HepG2 (cell line): ENCODE data around the gene MAGT1. TPM values are rescaled to one million over a fixed set of nuclear protein-coding genes. Genes with fewer than 3 reads are reported as not detected.

ENCODE experiments used
- JARID2 ChIP-seq: sonication (generic); formaldehyde crosslinking; IDR thresholded peaks from 2 replicates; pipeline ENCODE4 v1.8.1; 2023; ENCODE audit warnings: missing genetic modification reagents, inconsistent platforms; ENCODE audit not compliant: insufficient replicate concordance
- KDM3A ChIP-seq: IDR thresholded peaks from 2 replicates; pipeline ENCODE4 v1.6.1; 2018; ENCODE audit warnings: low read depth, missing compliant biosample characterization
- MXI1 ChIP-seq: IDR thresholded peaks from 3 replicates; pipeline ENCODE4 v1.6.1; 2012; ENCODE audit warnings: low read depth, low read length, inconsistent platforms, borderline replicate concordance
- NFYB ChIP-seq: sonication (generic); formaldehyde crosslinking; IDR thresholded peaks from 2 replicates; pipeline ENCODE4 v1.4.0; 2020; ENCODE audit warnings: missing genetic modification reagents
- PHF8 ChIP-seq: sonication (generic); formaldehyde crosslinking; IDR thresholded peaks from 2 replicates; pipeline ENCODE4 v1.5.0; 2020; ENCODE audit warnings: missing genetic modification reagents
- POLR2A ChIP-seq, 2 experiments: IDR thresholded peaks; 2 replicates each; pipeline ENCODE4 v1.6.1; 2011; ENCODE audit warnings: low read depth in 2 of 2, low read length in 2 of 2, mild to moderate bottlenecking in 1 of 2, moderate library complexity in 1 of 2; ENCODE audit not compliant: insufficient read depth in 1 of 2
- SIX4 ChIP-seq: sonication (generic); formaldehyde crosslinking; IDR thresholded peaks from 2 replicates; pipeline ENCODE4 v1.4.0; 2020; ENCODE audit warnings: missing genetic modification reagents
- SP140L ChIP-seq: sonication (generic); formaldehyde crosslinking; IDR thresholded peaks from 2 replicates; pipeline ENCODE4 v1.4.0; 2020; ENCODE audit warnings: missing genetic modification reagents, borderline replicate concordance
- YEATS2 ChIP-seq: sonication (generic); formaldehyde crosslinking; IDR thresholded peaks from 2 replicates; pipeline ENCODE4 v1.4.0; 2020; ENCODE audit warnings: missing genetic modification reagents, borderline replicate concordance
- ZNF530 ChIP-seq: sonication (generic); formaldehyde crosslinking; IDR thresholded peaks from 2 replicates; pipeline ENCODE4 v1.5.0; 2020; ENCODE audit warnings: low read depth, mild to moderate bottlenecking, missing genetic modification reagents
- ZNF7 ChIP-seq: IDR thresholded peaks from 2 replicates; pipeline ENCODE4 v1.6.1; 2016; ENCODE audit warnings: missing biosample characterization, missing genetic modification reagents
- ZNF761 ChIP-seq: sonication (generic); formaldehyde crosslinking; conservative IDR thresholded peaks from 2 replicates; pipeline ENCODE4 v1.4.0; 2020; ENCODE audit warnings: mild to moderate bottlenecking, missing genetic modification reagents
- ZNF777 ChIP-seq: sonication (generic); formaldehyde crosslinking; IDR thresholded peaks from 2 replicates; pipeline ENCODE4 v1.4.0; 2020; ENCODE audit warnings: missing genetic modification reagents
- ZSCAN29 ChIP-seq: sonication (generic); formaldehyde crosslinking; conservative IDR thresholded peaks from 2 replicates; pipeline ENCODE4 v1.4.0; 2020; ENCODE audit warnings: mild to moderate bottlenecking, missing genetic modification reagents
- polyA plus RNA-seq, 8 experiments: library from polyadenylated mRNA; depleted of rRNA in 3 of 8; stranded (reverse) in 7 of 8; unstranded in 1 of 8; fragments of >200 nt; fragmentation: Illumina TruSeq in 4 of 8; extraction: Trizol in 4 of 8; gene quantifications; 2 replicates each; pipeline versions ENCODE4 v1.2.1 to v1.2.3, GENCODE V29; 2011 to 2016; ENCODE audit warnings: low read depth in 4 of 8, missing spikeins in 1 of 8, mixed read lengths in 1 of 8; ENCODE audit not compliant: insufficient read depth in 1 of 8
- total RNA-seq, 5 experiments: library from RNA; depleted of rRNA; stranded (reverse); fragments of >200 nt; fragmentation: Illumina TruSeq; extraction: Trizol; gene quantifications; 2 replicates each; pipeline ENCODE4 v1.2.3, GENCODE V29; 2016; ENCODE audit warnings: low read depth in 1 of 5
- TF ChIP-seq, protein P1 (sequence below): sonication (generic); formaldehyde crosslinking; IDR thresholded peaks from 2 replicates; pipeline ENCODE4 v1.4.0; 2020; ENCODE audit warnings: missing genetic modification reagents
- TF ChIP-seq, protein P2 (sequence below): sonication (generic); formaldehyde crosslinking; conservative IDR thresholded peaks from 2 replicates; pipeline ENCODE4 v1.8.0; 2022; ENCODE audit warnings: mild to moderate bottlenecking, moderate library complexity, missing genetic modification reagents
- TF ChIP-seq, protein P3 (sequence below): IDR thresholded peaks from 2 replicates; pipeline ENCODE4 v1.6.1; 2012; ENCODE audit warnings: low read depth, low read length, improper control_type of control experiment
- TF ChIP-seq, protein P4 (sequence below): IDR thresholded peaks from 2 replicates; pipeline ENCODE4 v1.6.1; 2018; ENCODE audit warnings: missing genetic modification reagents
- TF ChIP-seq, protein P5 (sequence below): sonication (generic); formaldehyde crosslinking; IDR thresholded peaks from 2 replicates; pipeline ENCODE4 v1.4.0; 2020; ENCODE audit warnings: missing genetic modification reagents

MAGT1 gene
- total and polyA plus RNA-seq, 2 of the 13 experiments (the other 11 are each of a cell fraction or from before 2014, with no cell fraction given): 38.0 to 75.0 TPM

DNA sequence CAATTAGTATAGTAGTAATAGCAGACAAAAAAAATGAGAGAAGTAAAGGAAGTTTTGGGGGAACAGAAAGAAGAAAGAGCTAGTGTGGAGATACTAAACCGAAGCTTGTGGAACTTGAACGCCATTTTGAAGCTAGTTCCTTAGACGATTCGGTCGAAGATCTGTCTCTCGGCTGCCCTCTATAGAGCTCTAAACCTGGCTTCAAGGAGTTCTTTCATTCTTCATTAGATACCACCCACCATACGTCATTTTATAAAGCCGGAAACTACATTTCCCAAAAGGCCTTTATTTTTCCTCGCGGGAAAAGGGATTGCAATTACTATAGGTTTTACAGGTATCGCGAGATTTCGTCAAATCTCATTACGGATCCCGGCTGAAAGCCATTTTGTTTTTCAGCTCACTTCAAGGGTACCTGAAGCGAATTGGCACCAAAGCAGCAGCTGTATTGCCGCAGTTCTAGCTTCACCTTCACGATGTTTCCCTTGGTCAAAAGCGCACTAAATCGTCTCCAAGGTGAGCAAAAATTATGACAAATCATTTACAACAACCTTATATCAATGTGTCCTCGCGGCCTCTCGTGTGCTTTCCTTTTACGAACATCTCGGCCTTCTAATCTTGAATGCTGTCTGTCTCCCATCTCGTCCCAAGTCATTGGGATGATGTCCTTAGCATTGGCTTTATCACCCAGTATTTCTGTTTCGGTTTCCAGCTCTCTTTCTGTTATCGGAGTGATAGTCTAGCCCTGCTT, 4.0 kb upstream of the MAGT1 start, which contains the start of gene COX7B (continued):
- TF ChIP-seq, protein P1, sequence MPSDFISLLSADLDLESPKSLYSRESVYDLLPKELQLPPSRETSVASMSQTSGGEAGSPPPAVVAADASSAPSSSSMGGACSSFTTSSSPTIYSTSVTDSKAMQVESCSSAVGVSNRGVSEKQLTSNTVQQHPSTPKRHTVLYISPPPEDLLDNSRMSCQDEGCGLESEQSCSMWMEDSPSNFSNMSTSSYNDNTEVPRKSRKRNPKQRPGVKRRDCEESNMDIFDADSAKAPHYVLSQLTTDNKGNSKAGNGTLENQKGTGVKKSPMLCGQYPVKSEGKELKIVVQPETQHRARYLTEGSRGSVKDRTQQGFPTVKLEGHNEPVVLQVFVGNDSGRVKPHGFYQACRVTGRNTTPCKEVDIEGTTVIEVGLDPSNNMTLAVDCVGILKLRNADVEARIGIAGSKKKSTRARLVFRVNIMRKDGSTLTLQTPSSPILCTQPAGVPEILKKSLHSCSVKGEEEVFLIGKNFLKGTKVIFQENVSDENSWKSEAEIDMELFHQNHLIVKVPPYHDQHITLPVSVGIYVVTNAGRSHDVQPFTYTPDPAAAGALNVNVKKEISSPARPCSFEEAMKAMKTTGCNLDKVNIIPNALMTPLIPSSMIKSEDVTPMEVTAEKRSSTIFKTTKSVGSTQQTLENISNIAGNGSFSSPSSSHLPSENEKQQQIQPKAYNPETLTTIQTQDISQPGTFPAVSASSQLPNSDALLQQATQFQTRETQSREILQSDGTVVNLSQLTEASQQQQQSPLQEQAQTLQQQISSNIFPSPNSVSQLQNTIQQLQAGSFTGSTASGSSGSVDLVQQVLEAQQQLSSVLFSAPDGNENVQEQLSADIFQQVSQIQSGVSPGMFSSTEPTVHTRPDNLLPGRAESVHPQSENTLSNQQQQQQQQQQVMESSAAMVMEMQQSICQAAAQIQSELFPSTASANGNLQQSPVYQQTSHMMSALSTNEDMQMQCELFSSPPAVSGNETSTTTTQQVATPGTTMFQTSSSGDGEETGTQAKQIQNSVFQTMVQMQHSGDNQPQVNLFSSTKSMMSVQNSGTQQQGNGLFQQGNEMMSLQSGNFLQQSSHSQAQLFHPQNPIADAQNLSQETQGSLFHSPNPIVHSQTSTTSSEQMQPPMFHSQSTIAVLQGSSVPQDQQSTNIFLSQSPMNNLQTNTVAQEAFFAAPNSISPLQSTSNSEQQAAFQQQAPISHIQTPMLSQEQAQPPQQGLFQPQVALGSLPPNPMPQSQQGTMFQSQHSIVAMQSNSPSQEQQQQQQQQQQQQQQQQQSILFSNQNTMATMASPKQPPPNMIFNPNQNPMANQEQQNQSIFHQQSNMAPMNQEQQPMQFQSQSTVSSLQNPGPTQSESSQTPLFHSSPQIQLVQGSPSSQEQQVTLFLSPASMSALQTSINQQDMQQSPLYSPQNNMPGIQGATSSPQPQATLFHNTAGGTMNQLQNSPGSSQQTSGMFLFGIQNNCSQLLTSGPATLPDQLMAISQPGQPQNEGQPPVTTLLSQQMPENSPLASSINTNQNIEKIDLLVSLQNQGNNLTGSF (CRISPR knock-in tag): no peak
- no peak for TF ChIP-seq KDM3A (CRISPR knock-in tag)
- peak; percentile 83; the same call in 1 of the 2 replicates for TF ChIP-seq YEATS2 (CRISPR knock-in tag)
- TF ChIP-seq ZNF530 (CRISPR knock-in tag): no peak
- TF ChIP-seq PHF8 (CRISPR knock-in tag): peak; percentile 46; the same call in 1 of the 2 replicates
- TF ChIP-seq, protein P2, sequence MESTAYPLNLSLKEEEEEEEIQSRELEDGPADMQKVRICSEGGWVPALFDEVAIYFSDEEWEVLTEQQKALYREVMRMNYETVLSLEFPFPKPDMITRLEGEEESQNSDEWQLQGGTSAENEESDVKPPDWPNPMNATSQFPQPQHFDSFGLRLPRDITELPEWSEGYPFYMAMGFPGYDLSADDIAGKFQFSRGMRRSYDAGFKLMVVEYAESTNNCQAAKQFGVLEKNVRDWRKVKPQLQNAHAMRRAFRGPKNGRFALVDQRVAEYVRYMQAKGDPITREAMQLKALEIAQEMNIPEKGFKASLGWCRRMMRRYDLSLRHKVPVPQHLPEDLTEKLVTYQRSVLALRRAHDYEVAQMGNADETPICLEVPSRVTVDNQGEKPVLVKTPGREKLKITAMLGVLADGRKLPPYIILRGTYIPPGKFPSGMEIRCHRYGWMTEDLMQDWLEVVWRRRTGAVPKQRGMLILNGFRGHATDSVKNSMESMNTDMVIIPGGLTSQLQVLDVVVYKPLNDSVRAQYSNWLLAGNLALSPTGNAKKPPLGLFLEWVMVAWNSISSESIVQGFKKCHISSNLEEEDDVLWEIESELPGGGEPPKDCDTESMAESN: no peak
- peak; percentile 62 for TF ChIP-seq NFYB (CRISPR knock-in tag)
- no peak for TF ChIP-seq ZNF7 (CRISPR knock-in tag)
- TF ChIP-seq ZNF777 (CRISPR knock-in tag): no peak
- no peak; the same call in 1 of the 2 replicates for TF ChIP-seq ZSCAN29 (CRISPR knock-in tag)
- no peak for TF ChIP-seq ZNF761
- TF ChIP-seq SIX4 (CRISPR knock-in tag): no peak
- no peak for TF ChIP-seq JARID2 (CRISPR knock-in tag)
- TF ChIP-seq, protein P3, sequence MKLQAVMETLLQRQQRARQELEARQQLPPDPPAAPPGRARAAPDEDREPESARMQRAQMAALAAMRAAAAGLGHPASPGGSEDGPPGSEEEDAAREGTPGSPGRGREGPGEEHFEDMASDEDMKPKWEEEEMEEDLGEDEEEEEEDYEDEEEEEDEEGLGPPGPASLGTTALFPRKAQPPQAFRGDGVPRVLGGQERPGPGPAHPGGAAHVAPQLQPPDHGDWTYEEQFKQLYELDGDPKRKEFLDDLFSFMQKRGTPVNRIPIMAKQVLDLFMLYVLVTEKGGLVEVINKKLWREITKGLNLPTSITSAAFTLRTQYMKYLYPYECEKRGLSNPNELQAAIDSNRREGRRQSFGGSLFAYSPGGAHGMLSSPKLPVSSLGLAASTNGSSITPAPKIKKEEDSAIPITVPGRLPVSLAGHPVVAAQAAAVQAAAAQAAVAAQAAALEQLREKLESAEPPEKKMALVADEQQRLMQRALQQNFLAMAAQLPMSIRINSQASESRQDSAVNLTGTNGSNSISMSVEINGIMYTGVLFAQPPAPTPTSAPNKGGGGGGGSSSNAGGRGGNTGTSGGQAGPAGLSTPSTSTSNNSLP: peak; percentile 24; the same call in 1 of the 2 replicates
- no peak for TF ChIP-seq SP140L (CRISPR knock-in tag)
- peak; percentile 30; the same call in 1 of the 3 replicates for TF ChIP-seq MXI1
- TF ChIP-seq POLR2A (IDR thresholded peaks at IDR 0.05; ENCODE audit: insufficient read depth in 1 of 2, low read depth in 2 of 2, low read length in 2 of 2): peak; percentile 75 to 85
- TF ChIP-seq, protein P4, sequence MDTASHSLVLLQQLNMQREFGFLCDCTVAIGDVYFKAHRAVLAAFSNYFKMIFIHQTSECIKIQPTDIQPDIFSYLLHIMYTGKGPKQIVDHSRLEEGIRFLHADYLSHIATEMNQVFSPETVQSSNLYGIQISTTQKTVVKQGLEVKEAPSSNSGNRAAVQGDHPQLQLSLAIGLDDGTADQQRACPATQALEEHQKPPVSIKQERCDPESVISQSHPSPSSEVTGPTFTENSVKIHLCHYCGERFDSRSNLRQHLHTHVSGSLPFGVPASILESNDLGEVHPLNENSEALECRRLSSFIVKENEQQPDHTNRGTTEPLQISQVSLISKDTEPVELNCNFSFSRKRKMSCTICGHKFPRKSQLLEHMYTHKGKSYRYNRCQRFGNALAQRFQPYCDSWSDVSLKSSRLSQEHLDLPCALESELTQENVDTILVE (CRISPR knock-in tag): no peak
- TF ChIP-seq, protein P5, sequence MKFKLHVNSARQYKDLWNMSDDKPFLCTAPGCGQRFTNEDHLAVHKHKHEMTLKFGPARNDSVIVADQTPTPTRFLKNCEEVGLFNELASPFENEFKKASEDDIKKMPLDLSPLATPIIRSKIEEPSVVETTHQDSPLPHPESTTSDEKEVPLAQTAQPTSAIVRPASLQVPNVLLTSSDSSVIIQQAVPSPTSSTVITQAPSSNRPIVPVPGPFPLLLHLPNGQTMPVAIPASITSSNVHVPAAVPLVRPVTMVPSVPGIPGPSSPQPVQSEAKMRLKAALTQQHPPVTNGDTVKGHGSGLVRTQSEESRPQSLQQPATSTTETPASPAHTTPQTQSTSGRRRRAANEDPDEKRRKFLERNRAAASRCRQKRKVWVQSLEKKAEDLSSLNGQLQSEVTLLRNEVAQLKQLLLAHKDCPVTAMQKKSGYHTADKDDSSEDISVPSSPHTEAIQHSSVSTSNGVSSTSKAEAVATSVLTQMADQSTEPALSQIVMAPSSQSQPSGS (CRISPR knock-in tag): peak; percentile 86
